PC-9 (cell line): Measurements from ENCODE around the gene DNASE2.

Experiments used
- CTCF ChIP-seq: fragments of 200-600 bp; sonication (generic); conservative IDR thresholded peaks from 2 replicates; pipeline ENCODE4 v1.6.1; 2017; ENCODE audit warnings: mixed run types, antibody characterized with exemption, mild to moderate bottlenecking, moderate library complexity
- EZH2 ChIP-seq: fragments of 200-600 bp; sonication (generic); IDR thresholded peaks from 2 replicates; pipeline ENCODE4 v1.8.0; 2017; ENCODE audit warnings: antibody characterized with exemption, low read depth

GRCh38 chr19:12833738-12834565 is 47.3 kb downstream of the DNASE2 start:
- TF ChIP-seq EZH2 (no peak), CTCF (no peak)
